ENCODE results near the gene KLHL42.

DNA sequence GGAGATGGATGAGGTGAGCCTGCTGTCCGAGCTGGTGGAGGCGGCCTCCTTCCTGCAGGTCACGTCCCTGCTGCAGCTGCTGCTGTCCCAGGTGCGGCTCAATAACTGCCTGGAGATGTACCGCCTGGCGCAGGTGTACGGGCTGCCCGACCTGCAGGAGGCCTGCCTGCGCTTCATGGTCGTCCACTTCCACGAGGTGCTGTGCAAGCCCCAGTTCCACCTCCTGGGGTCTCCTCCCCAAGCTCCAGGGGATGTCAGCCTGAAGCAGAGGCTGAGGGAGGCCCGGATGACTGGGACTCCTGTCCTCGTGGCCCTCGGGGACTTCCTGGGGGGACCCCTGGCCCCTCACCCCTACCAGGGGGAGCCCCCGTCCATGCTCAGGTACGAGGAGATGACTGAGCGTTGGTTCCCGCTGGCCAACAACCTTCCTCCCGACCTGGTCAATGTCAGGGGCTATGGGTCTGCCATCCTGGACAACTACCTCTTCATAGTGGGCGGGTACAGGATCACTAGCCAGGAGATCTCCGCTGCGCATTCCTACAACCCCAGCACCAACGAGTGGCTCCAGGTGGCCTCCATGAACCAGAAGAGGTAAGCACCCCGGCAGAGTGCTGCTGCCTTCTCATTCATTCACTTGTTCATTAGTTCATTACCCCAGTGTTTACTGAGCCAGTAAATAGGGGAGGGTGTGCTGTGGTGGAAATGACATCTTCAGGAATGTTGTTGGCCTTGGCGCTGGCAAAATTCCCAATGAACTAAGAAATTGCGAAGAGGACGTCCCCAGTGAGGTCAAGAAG, 777 bp downstream of the KLHL42 start:
- TF ChIP-seq EP300 (IDR thresholded peaks at IDR 0.05) (no peak), POLR2A (IDR thresholded peaks at IDR 0.05) (no peak)
- TF ChIP-seq, protein P1, sequence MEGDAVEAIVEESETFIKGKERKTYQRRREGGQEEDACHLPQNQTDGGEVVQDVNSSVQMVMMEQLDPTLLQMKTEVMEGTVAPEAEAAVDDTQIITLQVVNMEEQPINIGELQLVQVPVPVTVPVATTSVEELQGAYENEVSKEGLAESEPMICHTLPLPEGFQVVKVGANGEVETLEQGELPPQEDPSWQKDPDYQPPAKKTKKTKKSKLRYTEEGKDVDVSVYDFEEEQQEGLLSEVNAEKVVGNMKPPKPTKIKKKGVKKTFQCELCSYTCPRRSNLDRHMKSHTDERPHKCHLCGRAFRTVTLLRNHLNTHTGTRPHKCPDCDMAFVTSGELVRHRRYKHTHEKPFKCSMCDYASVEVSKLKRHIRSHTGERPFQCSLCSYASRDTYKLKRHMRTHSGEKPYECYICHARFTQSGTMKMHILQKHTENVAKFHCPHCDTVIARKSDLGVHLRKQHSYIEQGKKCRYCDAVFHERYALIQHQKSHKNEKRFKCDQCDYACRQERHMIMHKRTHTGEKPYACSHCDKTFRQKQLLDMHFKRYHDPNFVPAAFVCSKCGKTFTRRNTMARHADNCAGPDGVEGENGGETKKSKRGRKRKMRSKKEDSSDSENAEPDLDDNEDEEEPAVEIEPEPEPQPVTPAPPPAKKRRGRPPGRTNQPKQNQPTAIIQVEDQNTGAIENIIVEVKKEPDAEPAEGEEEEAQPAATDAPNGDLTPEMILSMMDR (IDR thresholded peaks at IDR 0.05): no peak

Data from upper lobe of left lung (tissue), 4 donors.